Measurements from ENCODE around the gene POMP.

DNA sequence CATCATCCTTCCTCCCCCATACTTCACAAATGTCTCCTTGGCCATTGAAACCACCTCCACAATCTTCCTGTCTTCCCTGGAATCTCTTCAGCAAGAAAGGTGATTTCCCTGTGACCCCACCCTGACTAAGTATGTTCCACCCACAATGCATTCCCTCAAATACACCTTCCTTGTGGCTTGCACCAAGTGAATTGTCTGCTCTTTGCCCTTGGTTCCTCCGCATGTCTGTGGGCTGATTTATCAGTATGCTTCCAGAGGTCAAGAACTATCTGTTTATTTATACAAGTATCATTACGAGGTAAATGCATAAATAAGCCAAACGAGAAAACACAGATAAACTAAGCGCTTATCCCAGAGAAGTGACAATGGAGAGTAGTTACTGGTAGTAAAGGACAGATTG is 45.4 kb upstream of the POMP start:
- TF ChIP-seq, protein P1, sequence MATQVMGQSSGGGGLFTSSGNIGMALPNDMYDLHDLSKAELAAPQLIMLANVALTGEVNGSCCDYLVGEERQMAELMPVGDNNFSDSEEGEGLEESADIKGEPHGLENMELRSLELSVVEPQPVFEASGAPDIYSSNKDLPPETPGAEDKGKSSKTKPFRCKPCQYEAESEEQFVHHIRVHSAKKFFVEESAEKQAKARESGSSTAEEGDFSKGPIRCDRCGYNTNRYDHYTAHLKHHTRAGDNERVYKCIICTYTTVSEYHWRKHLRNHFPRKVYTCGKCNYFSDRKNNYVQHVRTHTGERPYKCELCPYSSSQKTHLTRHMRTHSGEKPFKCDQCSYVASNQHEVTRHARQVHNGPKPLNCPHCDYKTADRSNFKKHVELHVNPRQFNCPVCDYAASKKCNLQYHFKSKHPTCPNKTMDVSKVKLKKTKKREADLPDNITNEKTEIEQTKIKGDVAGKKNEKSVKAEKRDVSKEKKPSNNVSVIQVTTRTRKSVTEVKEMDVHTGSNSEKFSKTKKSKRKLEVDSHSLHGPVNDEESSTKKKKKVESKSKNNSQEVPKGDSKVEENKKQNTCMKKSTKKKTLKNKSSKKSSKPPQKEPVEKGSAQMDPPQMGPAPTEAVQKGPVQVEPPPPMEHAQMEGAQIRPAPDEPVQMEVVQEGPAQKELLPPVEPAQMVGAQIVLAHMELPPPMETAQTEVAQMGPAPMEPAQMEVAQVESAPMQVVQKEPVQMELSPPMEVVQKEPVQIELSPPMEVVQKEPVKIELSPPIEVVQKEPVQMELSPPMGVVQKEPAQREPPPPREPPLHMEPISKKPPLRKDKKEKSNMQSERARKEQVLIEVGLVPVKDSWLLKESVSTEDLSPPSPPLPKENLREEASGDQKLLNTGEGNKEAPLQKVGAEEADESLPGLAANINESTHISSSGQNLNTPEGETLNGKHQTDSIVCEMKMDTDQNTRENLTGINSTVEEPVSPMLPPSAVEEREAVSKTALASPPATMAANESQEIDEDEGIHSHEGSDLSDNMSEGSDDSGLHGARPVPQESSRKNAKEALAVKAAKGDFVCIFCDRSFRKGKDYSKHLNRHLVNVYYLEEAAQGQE (IDR thresholded peaks at IDR 0.05; ENCODE audit: low read depth, low read length), result no peak
- no peak for TF ChIP-seq CTCF (IDR thresholded peaks at IDR 0.05)
- no peak for TF ChIP-seq POLR2AphosphoS5 (IDR thresholded peaks at IDR 0.05; ENCODE audit: low read depth, low read length)
- TF ChIP-seq SIN3A (IDR thresholded peaks at IDR 0.05; ENCODE audit: borderline replicate concordance, low read depth, low read length), result no peak
- no peak for TF ChIP-seq NRF1 (IDR thresholded peaks at IDR 0.05; ENCODE audit: low read depth, low read length)
- TF ChIP-seq RAD21 (IDR thresholded peaks at IDR 0.05; ENCODE audit: low read length), result no peak
- no peak for TF ChIP-seq EP300 (IDR thresholded peaks at IDR 0.05; ENCODE audit: borderline replicate concordance in 1 of 2, low read depth in 1 of 2, low read length in 1 of 2)
- TF ChIP-seq NFIC (IDR thresholded peaks at IDR 0.05; ENCODE audit: borderline replicate concordance), result no peak
- TF ChIP-seq MXI1 (IDR thresholded peaks at IDR 0.05; ENCODE audit: low read depth, low read length), result no peak
- TF ChIP-seq SMC3 (IDR thresholded peaks at IDR 0.05; ENCODE audit: low read depth, low read length), result no peak
- no peak for TF ChIP-seq USF2 (IDR thresholded peaks at IDR 0.05; ENCODE audit: borderline replicate concordance, low read depth, low read length)
- no peak for TF ChIP-seq TAF1 (IDR thresholded peaks at IDR 0.05; ENCODE audit: borderline replicate concordance, low read depth, low read length)
- TF ChIP-seq YY1 (IDR thresholded peaks at IDR 0.05; ENCODE audit: low read depth), result no peak
- TF ChIP-seq TCF12 (IDR thresholded peaks at IDR 0.05), result no peak

All from SK-N-SH (cell line).